Mesendoderm (in vitro differentiated cells): Measurements from ENCODE around the gene OTUD3.
A peak's percentile ranks its signal among the peaks of the same experiment; 100 is the strongest.

Experiments
- DNase-seq: peaks from one replicate; pipeline ENCODE4 v3.0.0; 2013
- H2AK5ac ChIP-seq: 2 replicates; pipeline ENCODE4 v1.6.1; 2013; ENCODE audit warnings: low read length, inconsistent platforms
- H2BK120ac ChIP-seq: 2 replicates; pipeline ENCODE4 v1.6.1; 2013; ENCODE audit warnings: low read depth, mild to moderate bottlenecking, low read length, moderate library complexity, mixed read lengths
- H2BK15ac ChIP-seq: replicated peaks from 2 replicates; pipeline ENCODE4 v1.6.1; 2013; ENCODE audit warnings: low read depth, mild to moderate bottlenecking, moderate library complexity
- H2BK5ac ChIP-seq: 2 replicates; pipeline ENCODE4 v1.6.1; 2013; ENCODE audit warnings: low read length, inconsistent platforms
- H3K18ac ChIP-seq: 2 replicates; pipeline ENCODE4 v1.6.1; 2013; ENCODE audit warnings: mild to moderate bottlenecking, low read length, mixed read lengths
- H3K23ac ChIP-seq: one replicate; pipeline ENCODE4 v1.6.1; 2013; ENCODE audit warnings: low read length
- H3K27ac ChIP-seq: 2 replicates; pipeline ENCODE4 v1.5.1; 2013; ENCODE audit warnings: low read depth, mild to moderate bottlenecking, inconsistent platforms, low read length, moderate library complexity
- H3K27me3 ChIP-seq: 2 replicates; pipeline ENCODE4 v1.6.1; 2013; ENCODE audit warnings: low read length, control low read depth, mild to moderate bottlenecking, inconsistent platforms; ENCODE audit not compliant: insufficient read depth, poor library complexity
- H3K36me3 ChIP-seq: 2 replicates; pipeline ENCODE4 v1.6.1; 2013; ENCODE audit warnings: low read length, inconsistent platforms; ENCODE audit not compliant: control insufficient read depth, insufficient read depth
- H3K4ac ChIP-seq: one replicate; pipeline ENCODE4 v1.6.1; 2013; ENCODE audit warnings: low read depth, mild to moderate bottlenecking, low read length, moderate library complexity
- H3K4me1 ChIP-seq: 2 replicates; pipeline ENCODE4 v1.6.1; 2013; ENCODE audit warnings: low read depth, low read length, inconsistent platforms; ENCODE audit not compliant: control insufficient read depth
- H3K4me2 ChIP-seq: 2 replicates; pipeline ENCODE4 v1.6.1; 2013; ENCODE audit warnings: low read length
- H3K4me3 ChIP-seq: 2 replicates; pipeline ENCODE4 v1.5.1; 2013; ENCODE audit warnings: mild to moderate bottlenecking, low read length
- H3K56ac ChIP-seq: one replicate; pipeline ENCODE4 v1.6.1; 2013; ENCODE audit warnings: low read length
- H3K79me1 ChIP-seq: 2 replicates; pipeline ENCODE4 v1.6.1; 2013; ENCODE audit warnings: low read length, inconsistent platforms
- H3K79me2 ChIP-seq: 2 replicates; pipeline ENCODE4 v1.6.1; 2013; ENCODE audit warnings: mild to moderate bottlenecking, low read length; ENCODE audit not compliant: control insufficient read depth, insufficient read depth
- H3K9ac ChIP-seq: 2 replicates; pipeline ENCODE4 v1.6.1; 2013; ENCODE audit warnings: low read length, inconsistent platforms
- H4K5ac ChIP-seq: one replicate; pipeline ENCODE4 v1.6.1; 2013; ENCODE audit warnings: low read length
- H4K8ac ChIP-seq: one replicate; pipeline ENCODE4 v1.6.1; 2013; ENCODE audit warnings: low read depth, mild to moderate bottlenecking, control low read depth, low read length, moderate library complexity
- WGBS: extraction: QIAGEN DNeasy Blood & Tissue Kit; methylation state at CpG from one replicate; pipeline ENCODE4 v1.1.7; 2013; ENCODE audit warnings: low lambda C conversion rate, missing lambda C conversion rate; ENCODE audit not compliant: insufficient coverage; ENCODE audit errors: extremely low coverage; 5-methylcytosine and 5-hydroxymethylcytosine counted together

Gene OTUD3

GRCh38 chr1:19921310-19921709 lies 39.1 kb downstream of the OTUD3 start:
- H3K4ac ChIP-seq = no peak overlapping the region
- no peak overlapping the region for H3K56ac ChIP-seq
- H2BK5ac ChIP-seq = no peak overlapping the region
- no peak overlapping the region for H3K18ac ChIP-seq
- DNase-seq = no peak
- H3K36me3 ChIP-seq = no peaks in the 10 kb centered on the region
- H3K79me2 ChIP-seq = no peaks in the 10 kb centered on the region
- no peak overlapping the region for H4K8ac ChIP-seq
- H3K27me3 ChIP-seq = no peaks in the 10 kb centered on the region
- no CpG with 5 or more reads among the region's 13 CpGs for WGBS
- H4K5ac ChIP-seq = no peak overlapping the region
- H2AK5ac ChIP-seq = no peak overlapping the region
- H3K23ac ChIP-seq = no peak overlapping the region
- H3K79me1 ChIP-seq = no peaks in the 10 kb centered on the region
- no peak overlapping the region for H3K4me3 ChIP-seq
- H3K4me2 ChIP-seq = no peak overlapping the region
- no peak overlapping the region for H3K9ac ChIP-seq
- no peak overlapping the region for H2BK120ac ChIP-seq
- H2BK15ac ChIP-seq = no peak overlapping the region
- no peak overlapping the region for H3K27ac ChIP-seq
- H3K4me1 ChIP-seq = no peaks in the 10 kb centered on the region

- no peak overlapping the region for H2AK5ac ChIP-seq
- H3K36me3 ChIP-seq = no peaks in the 10 kb centered on the region
- H3K4ac ChIP-seq = no peak overlapping the region
- H3K23ac ChIP-seq = no peak overlapping the region
- H3K9ac ChIP-seq = no peak overlapping the region
- no peak overlapping the region for H2BK15ac ChIP-seq
- H3K18ac ChIP-seq = no peak overlapping the region
- no peak overlapping the region for H3K4me2 ChIP-seq
- peak; percentile 26 for DNase-seq
- H3K27ac ChIP-seq = no peak overlapping the region
- no peaks in the 10 kb centered on the region for H3K27me3 ChIP-seq
- H4K8ac ChIP-seq = no peak overlapping the region
- no CpG with 5 or more reads among the region's 17 CpGs for WGBS
- H3K4me1 ChIP-seq = no peaks in the 10 kb centered on the region
- no peak overlapping the region for H3K56ac ChIP-seq
- no peak overlapping the region for H4K5ac ChIP-seq
- no peak overlapping the region for H3K4me3 ChIP-seq
- H2BK120ac ChIP-seq = no peak overlapping the region
- no peaks in the 10 kb centered on the region for H3K79me1 ChIP-seq
- no peak overlapping the region for H2BK5ac ChIP-seq
- no peaks in the 10 kb centered on the region for H3K79me2 ChIP-seq
Observed at GRCh38 chr1:19922015-19922688, 40.0 kb downstream of the OTUD3 start.

- Histone ChIP-seq H2AK5ac (no peak within 1 kb of the TSS), H3K79me1 (no peaks in the 10 kb centered on the region), H3K4me3 (no peak within 1 kb of the TSS), H4K8ac (no peak within 1 kb of the TSS), H3K56ac (no peak within 1 kb of the TSS), H3K27me3 (no peaks in the 10 kb centered on the region), H2BK120ac (no peak within 1 kb of the TSS), H3K27ac (no peak within 1 kb of the TSS), H3K4me1 (no peaks in the 10 kb centered on the region), H4K5ac (no peak within 1 kb of the TSS), H2BK15ac (no peak within 1 kb of the TSS), H3K4me2 (no peak within 1 kb of the TSS), H3K9ac (no peak within 1 kb of the TSS), H3K18ac (no peak within 1 kb of the TSS), H3K23ac (no peak within 1 kb of the TSS), H3K36me3 (no peaks in the 10 kb centered on the region), H2BK5ac (no peak within 1 kb of the TSS), H3K4ac (no peak within 1 kb of the TSS), H3K79me2 (no peaks in the 10 kb centered on the region)
- no CpG with 5 or more reads among the region's 14 CpGs for WGBS
- no peak for DNase-seq
Observed at GRCh38 chr1:19923137-19923952, 41.1 kb downstream of the OTUD3 start, which contains the start of gene PLA2G2E. TSS of gene PLA2G2E (minus strand) at chr1:19923617. CDS start at chr1:19923559, 58 bp downstream.

GRCh38 chr1:19923953-19924346 lies 41.8 kb downstream of the OTUD3 start:
- Histone ChIP-seq H3K27ac (no peak overlapping the region), H3K18ac (no peak overlapping the region), H3K9ac (no peak overlapping the region), H3K23ac (no peak overlapping the region), H3K4ac (no peak overlapping the region), H3K27me3 (no peaks in the 10 kb centered on the region), H4K8ac (no peak overlapping the region), H2BK15ac (no peak overlapping the region), H4K5ac (no peak overlapping the region), H3K56ac (no peak overlapping the region), H3K79me1 (no peaks in the 10 kb centered on the region), H2BK120ac (no peak overlapping the region), H2BK5ac (no peak overlapping the region), H3K4me1 (no peaks in the 10 kb centered on the region), H3K79me2 (no peaks in the 10 kb centered on the region), H3K36me3 (no peaks in the 10 kb centered on the region), H3K4me3 (no peak overlapping the region), H2AK5ac (no peak overlapping the region), H3K4me2 (no peak overlapping the region)
- DNase-seq = no peak
- no CpG with 5 or more reads among the region's 13 CpGs for WGBS

- H3K9ac ChIP-seq = no peak overlapping the region
- H4K5ac ChIP-seq = no peak overlapping the region
- no peaks in the 10 kb centered on the region for H3K36me3 ChIP-seq
- H2BK5ac ChIP-seq = no peak overlapping the region
- H2BK120ac ChIP-seq = no peak overlapping the region
- no peaks in the 10 kb centered on the region for H3K79me2 ChIP-seq
- H3K4me3 ChIP-seq = no peak overlapping the region
- H3K56ac ChIP-seq = no peak overlapping the region
- no peak overlapping the region for H4K8ac ChIP-seq
- H3K4me1 ChIP-seq = no peaks in the 10 kb centered on the region
- H3K4me2 ChIP-seq = no peak overlapping the region
- no peak overlapping the region for H3K27ac ChIP-seq
- no peak overlapping the region for H3K4ac ChIP-seq
- H2BK15ac ChIP-seq = no peak overlapping the region
- WGBS = no CpG with 5 or more reads among the region's 7 CpGs
- no peak overlapping the region for H3K23ac ChIP-seq
- no peaks in the 10 kb centered on the region for H3K27me3 ChIP-seq
- no peak overlapping the region for H3K18ac ChIP-seq
- H2AK5ac ChIP-seq = no peak overlapping the region
- DNase-seq = no peak
- H3K79me1 ChIP-seq = no peaks in the 10 kb centered on the region
Observed at GRCh38 chr1:19925342-19926070, 43.3 kb downstream of the OTUD3 start.
